Nephron progenitor cell (in vitro differentiated cells): Measurements from ENCODE around the gene MATCAP1.

ENCODE experiments used
- DNase-seq: peaks from one replicate; pipeline ENCODE4 v3.0.0; 2021
- H3K27ac Mint-ChIP-seq: 2 replicates; pipeline ENCODE4 v1.8.0; 2021; ENCODE audit warnings: mild to moderate bottlenecking, moderate library complexity, mixed read lengths
- H3K27me3 Mint-ChIP-seq: 2 replicates; pipeline ENCODE4 v1.8.0; 2021; ENCODE audit warnings: mild to moderate bottlenecking, low read depth, mixed read lengths; ENCODE audit not compliant: poor library complexity
- H3K36me3 Mint-ChIP-seq: 2 replicates; pipeline ENCODE4 v1.8.0; 2021; ENCODE audit warnings: low read depth, mixed read lengths
- H3K4me1 Mint-ChIP-seq: 2 replicates; pipeline ENCODE4 v1.8.0; 2021; ENCODE audit warnings: mixed read lengths
- H3K4me3 Mint-ChIP-seq: 2 replicates; pipeline ENCODE4 v1.8.0; 2021; ENCODE audit warnings: mild to moderate bottlenecking, moderate library complexity, mixed read lengths
- H3K9me3 Mint-ChIP-seq: 2 replicates; pipeline ENCODE4 v1.8.0; 2021; ENCODE audit warnings: mild to moderate bottlenecking, moderate library complexity, mixed read lengths
- TF ChIP-seq, protein P1 (sequence below): fragments of 200-600 bp; sonication (generic); IDR thresholded peaks from 2 replicates; pipeline ENCODE4 v1.5.0; 2021; ENCODE audit warnings: antibody characterized with exemption

The MATCAP1 gene

DNA sequence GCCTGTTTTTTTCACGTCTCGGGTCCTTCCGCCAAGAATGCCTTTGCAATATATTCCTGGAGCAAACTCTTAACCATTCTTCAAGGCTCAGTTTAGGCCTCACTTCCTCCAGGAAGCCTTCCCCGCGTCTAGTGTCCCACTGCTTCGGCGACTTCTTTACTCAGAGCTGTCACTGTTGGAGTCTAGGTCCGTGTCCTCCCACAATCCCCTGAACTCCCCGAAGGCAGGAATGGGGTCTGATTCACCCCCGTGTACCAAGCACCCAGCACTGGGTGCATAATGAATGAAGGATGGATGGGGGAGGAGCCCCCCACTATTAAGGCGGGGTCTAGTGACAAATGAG lies 508 bp downstream of the MATCAP1 start:
- Mint-ChIP-seq H3K36me3 (no peaks in the 10 kb centered on the region), H3K4me1 (peaks cover 16% of the 10 kb centered on the region), H3K27ac (no peak overlapping the region)

DNA sequence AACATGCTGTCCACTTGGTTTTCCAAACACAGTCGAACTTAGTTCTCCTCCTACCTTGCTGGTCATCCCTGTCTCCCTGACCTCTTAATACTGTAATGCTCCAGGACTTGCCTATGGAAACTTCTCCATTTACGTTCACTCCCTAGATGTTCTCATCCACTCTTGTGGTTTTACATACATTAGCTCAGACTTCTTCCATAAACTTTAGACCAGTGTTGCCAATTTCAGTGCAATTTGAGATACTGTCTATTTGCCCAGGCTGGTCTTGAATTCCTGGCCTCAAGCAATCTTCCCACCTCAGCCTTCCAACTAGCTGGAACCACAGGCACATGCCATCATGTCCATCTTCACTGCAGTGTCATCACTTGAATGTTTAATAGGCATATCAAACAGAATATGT lies 1.5 kb downstream of the MATCAP1 start:
- Mint-ChIP-seq H3K4me1 (peaks cover 20% of the 10 kb centered on the region), H3K9me3 (peaks cover 3% of the 10 kb centered on the region), H3K27ac (no peak overlapping the region), H3K36me3 (peaks cover 4% of the 10 kb centered on the region), H3K4me3 (no peak overlapping the region), H3K27me3 (peaks cover 51% of the 10 kb centered on the region)
- TF ChIP-seq, protein P1, sequence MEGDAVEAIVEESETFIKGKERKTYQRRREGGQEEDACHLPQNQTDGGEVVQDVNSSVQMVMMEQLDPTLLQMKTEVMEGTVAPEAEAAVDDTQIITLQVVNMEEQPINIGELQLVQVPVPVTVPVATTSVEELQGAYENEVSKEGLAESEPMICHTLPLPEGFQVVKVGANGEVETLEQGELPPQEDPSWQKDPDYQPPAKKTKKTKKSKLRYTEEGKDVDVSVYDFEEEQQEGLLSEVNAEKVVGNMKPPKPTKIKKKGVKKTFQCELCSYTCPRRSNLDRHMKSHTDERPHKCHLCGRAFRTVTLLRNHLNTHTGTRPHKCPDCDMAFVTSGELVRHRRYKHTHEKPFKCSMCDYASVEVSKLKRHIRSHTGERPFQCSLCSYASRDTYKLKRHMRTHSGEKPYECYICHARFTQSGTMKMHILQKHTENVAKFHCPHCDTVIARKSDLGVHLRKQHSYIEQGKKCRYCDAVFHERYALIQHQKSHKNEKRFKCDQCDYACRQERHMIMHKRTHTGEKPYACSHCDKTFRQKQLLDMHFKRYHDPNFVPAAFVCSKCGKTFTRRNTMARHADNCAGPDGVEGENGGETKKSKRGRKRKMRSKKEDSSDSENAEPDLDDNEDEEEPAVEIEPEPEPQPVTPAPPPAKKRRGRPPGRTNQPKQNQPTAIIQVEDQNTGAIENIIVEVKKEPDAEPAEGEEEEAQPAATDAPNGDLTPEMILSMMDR: no peak
- DNase-seq: no peak

More for the DNA sequence above, 508 bp downstream of the MATCAP1 start:
- no peak for DNase-seq
- TF ChIP-seq, protein P1: no peak
- H3K4me3 Mint-ChIP-seq: no peak overlapping the region
- peaks cover 3% of the 10 kb centered on the region for H3K9me3 Mint-ChIP-seq
- H3K27me3 Mint-ChIP-seq: peaks cover 48% of the 10 kb centered on the region

DNA sequence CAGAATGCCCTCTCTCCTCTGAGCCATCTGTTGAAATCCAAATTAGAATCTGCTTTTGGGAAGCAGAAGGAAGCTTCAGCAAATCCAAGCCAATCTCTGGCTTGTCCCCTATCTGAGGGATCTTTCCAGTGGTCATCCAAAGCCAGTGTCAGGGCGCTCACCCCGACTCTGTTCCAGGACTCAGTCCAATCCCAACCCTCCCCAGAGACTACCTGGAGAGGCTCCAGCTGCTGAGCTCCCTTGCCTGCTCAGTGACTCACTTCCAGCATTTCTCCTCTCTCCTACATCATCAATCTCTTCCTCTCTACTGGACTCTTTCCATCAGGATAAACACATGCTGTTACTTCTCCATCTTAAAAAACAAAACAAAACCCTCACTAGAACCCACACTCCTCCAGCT lies 2.4 kb downstream of the MATCAP1 start:
- DNase-seq: no peak
- TF ChIP-seq, protein P1: no peak
- H3K27ac Mint-ChIP-seq: no peak overlapping the region
- peaks cover 55% of the 10 kb centered on the region for H3K27me3 Mint-ChIP-seq
- H3K9me3 Mint-ChIP-seq: peaks cover 3% of the 10 kb centered on the region
- no peak overlapping the region for H3K4me3 Mint-ChIP-seq
- peaks cover 20% of the 10 kb centered on the region for H3K4me1 Mint-ChIP-seq
- H3K36me3 Mint-ChIP-seq: peaks cover 10% of the 10 kb centered on the region

DNA sequence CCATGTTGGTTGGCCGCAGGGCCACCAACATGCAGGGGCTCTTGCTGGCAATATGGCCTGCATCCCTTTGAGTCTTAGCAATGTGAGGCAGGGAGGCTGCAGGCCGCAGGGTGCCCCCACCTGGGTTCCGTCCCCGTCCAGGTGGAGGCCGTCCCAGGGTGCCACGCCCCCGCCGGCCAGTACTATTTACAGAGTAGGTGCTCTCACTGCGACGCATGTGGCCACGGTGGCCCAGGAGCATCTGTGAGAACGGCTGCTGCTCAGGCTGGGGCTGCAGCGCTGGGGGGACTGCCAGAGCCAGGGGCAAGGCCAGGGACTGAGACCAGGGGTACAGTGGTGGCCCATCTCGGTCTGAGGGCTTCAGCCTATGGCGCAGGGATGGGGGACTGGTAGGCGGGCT lies 3.6 kb downstream of the MATCAP1 start:
- Mint-ChIP-seq H3K36me3 (peaks cover 21% of the 10 kb centered on the region), H3K27ac (no peak overlapping the region), H3K9me3 (peaks cover 2% of the 10 kb centered on the region), H3K4me3 (no peak overlapping the region), H3K27me3 (peaks cover 55% of the 10 kb centered on the region), H3K4me1 (peaks cover 15% of the 10 kb centered on the region)
- TF ChIP-seq, protein P1: no peak
- no peak for DNase-seq

DNA sequence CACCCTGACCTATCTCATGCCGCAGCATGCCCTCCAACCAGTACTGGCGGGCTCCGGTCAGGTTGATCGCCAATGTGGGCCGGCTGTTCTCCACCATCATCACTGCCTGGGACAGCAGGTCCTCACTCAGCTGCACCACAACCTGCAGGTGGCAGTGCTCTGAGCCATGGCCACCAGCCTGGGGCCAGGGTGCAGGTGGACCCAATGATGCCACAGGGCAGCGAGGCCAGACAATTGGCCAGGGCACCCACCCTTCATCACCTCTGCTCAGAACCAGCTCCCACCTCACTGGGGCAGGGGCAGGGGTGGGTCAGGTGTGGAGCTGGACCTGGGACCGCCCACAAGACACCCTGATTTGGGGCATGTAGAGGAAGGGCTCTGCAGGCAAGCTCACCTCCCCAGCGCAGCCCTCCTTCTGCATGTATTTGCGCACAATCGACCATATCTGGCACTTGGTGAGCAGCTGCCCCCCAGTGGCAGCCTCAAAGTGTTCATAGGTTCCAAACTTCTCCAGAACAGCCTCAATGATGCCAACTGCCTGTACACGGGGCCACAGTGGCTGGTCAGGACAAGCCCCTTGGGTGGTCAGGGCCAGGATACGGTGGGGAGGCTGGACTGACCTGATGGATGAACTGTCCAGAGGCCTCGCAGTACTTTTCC lies 4.2 kb downstream of the MATCAP1 start:
- DNase-seq: no peak
- TF ChIP-seq, protein P1: no peak
- Mint-ChIP-seq H3K9me3 (no peaks in the 10 kb centered on the region), H3K36me3 (peaks cover 21% of the 10 kb centered on the region), H3K4me3 (no peak overlapping the region), H3K27ac (no peak overlapping the region), H3K27me3 (peaks cover 55% of the 10 kb centered on the region), H3K4me1 (peaks cover 12% of the 10 kb centered on the region)
